ENCODE measurements around the gene ANKRD13B.

ANKRD13B gene

GRCh38 chr17:29596811-29597210 is 3.9 kb downstream of the ANKRD13B start:
- DNase-seq: no peak

GRCh38 chr17:29597361-29598172 is 4.6 kb downstream of the ANKRD13B start:
- peak; percentile 60 for DNase-seq

GRCh38 chr17:29603109-29603674 is 10.3 kb downstream of the ANKRD13B start:
- DNase-seq: no peak

GRCh38 chr17:29607557-29608195 is 14.7 kb downstream of the ANKRD13B start:
- no peak for DNase-seq

- DNase-seq: no peak
Observed at GRCh38 chr17:29608986-29609385, 16.1 kb downstream of the ANKRD13B start.

GRCh38 chr17:29610395-29610794 is 17.5 kb downstream of the ANKRD13B start:
- DNase-seq: no peak

GRCh38 chr17:29611351-29612093 is 18.6 kb downstream of the ANKRD13B start:
- no peak for DNase-seq

GRCh38 chr17:29612094-29612403 is 19.1 kb downstream of the ANKRD13B start:
- no peak for DNase-seq

- DNase-seq: no peak
Observed at GRCh38 chr17:29612404-29613280, 19.7 kb downstream of the ANKRD13B start.

- no peak for DNase-seq
Observed at GRCh38 chr17:29613352-29613837, 20.5 kb downstream of the ANKRD13B start.

- DNase-seq: no peak
Observed at GRCh38 chr17:29613856-29614255, 20.9 kb downstream of the ANKRD13B start.

GRCh38 chr17:29614349-29615047 is 21.6 kb downstream of the ANKRD13B start:
- no peak for DNase-seq

- DNase-seq: no peak
Observed at GRCh38 chr17:29615048-29615385, 22.1 kb downstream of the ANKRD13B start.

- DNase-seq: peak; percentile 49
Observed at GRCh38 chr17:29615492-29616299, 22.8 kb downstream of the ANKRD13B start.

- DNase-seq: no peak
Observed at GRCh38 chr17:29616300-29617048, 23.5 kb downstream of the ANKRD13B start.

GRCh38 chr17:29617125-29617480 is 24.2 kb downstream of the ANKRD13B start:
- DNase-seq: peak; percentile 43

- DNase-seq: no peak
Observed at GRCh38 chr17:29617481-29618271, 24.7 kb downstream of the ANKRD13B start.

- no peak for DNase-seq
Observed at GRCh38 chr17:29618272-29619065, 25.5 kb downstream of the ANKRD13B start.

GRCh38 chr17:29619251-29619650 is 26.3 kb downstream of the ANKRD13B start:
- peak; percentile 31 for DNase-seq

Measured in DMS 273 treated with DMSO at 0.1 percent for 48 hours (cell line).